GM21390 (cell line): ENCODE data around the gene HERPUD2.
A peak's percentile ranks its signal among the peaks of the same experiment; 100 is the strongest.

Source experiments
- ATAC-seq: cut with Tn5 transposase; IDR thresholded peaks from one replicate; pipeline ENCODE4 v1.9.1; 2021; ENCODE audit not compliant: unreplicated experiment

Gene HERPUD2, protein sequence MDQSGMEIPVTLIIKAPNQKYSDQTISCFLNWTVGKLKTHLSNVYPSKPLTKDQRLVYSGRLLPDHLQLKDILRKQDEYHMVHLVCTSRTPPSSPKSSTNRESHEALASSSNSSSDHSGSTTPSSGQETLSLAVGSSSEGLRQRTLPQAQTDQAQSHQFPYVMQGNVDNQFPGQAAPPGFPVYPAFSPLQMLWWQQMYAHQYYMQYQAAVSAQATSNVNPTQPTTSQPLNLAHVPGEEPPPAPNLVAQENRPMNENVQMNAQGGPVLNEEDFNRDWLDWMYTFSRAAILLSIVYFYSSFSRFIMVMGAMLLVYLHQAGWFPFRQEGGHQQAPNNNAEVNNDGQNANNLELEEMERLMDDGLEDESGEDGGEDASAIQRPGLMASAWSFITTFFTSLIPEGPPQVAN

GRCh38 chr7:35694784-35695472, at the start of gene HERPUD2:
Gene HERPUD2, minus strand, starts transcription at chr7:35695135. Its CDS starts 805 bp downstream, at chr7:35694330.
- ATAC-seq: peak; percentile 92

DNA sequence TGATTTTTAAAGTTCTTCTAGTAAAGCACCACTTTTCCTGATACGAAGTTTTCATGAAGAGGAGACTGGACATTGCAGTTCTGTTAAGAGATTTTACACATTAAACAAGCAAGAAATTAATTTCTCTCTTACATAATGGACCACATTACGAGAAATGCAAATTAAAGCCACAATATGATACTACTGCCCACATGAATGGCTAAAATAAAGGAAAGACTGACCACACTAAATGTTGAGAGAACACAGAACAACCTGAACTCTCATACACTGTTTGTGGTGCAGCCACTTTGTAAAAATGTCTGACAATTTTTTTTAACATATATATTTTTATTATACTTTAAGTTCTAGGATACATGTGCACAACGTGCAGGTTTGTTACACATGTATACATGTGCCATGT, 44.0 kb upstream of the HERPUD2 start:
- ATAC-seq: no peak

GRCh38 chr7:35736725-35737124, 41.8 kb upstream of the HERPUD2 start:
- no peak for ATAC-seq

DNA sequence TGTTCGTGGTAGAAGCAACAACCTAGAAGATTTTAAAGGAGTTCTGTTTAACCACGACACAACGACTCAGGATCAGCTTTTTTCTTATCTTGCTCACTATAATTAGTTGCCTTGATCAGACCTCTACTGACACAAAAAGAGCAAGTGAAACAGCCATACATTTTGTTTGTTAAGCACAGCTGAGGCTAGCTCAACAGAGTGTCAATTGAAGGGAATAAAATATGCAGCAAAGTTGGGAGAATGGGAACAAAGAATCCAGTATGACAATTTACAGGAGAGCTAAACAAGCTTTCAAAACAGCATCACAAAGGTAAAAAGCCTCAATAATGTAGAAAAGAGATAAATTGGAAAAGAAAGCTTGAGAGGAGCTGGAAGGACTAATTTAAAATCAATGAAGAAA, 40.5 kb upstream of the HERPUD2 start:
- no peak for ATAC-seq

GRCh38 chr7:35734001-35734483, 39.1 kb upstream of the HERPUD2 start:
- no peak for ATAC-seq

- ATAC-seq: no peak
Observed at GRCh38 chr7:35731349-35731748, 36.4 kb upstream of the HERPUD2 start.

DNA sequence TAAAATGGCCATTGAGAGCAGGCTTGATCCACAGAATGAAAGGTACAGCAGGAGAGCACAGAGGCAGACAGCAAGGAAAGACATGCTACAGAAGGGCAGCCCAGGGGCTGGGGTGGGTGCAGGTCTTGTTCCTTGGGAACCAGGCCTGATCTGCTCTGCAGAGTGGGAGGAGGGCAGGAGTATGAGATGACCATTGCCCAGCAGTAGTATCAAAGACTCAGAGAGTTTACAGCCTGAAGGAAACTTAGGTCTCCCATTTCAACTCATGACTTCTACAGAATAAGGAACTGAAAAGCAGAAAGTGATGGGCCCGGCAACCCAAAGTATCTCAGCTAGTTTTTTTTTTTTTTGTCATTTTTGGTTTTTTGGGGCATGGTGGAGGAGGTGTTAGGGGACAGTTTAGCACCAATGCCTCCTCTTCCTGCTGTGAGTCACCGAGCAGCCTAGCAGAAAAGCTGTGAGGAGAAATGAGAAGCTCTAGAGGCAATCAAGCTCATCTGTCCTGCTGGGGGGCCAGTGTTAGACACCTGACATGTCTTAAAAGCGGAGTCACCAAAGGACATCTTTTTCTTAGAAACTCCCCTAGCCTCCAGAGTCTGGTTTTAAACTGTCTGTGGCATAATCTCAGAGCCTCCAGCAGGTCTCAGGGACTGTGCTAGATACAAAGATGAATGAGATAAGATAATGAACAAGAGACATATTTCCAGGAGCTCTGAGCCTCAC, 34.3 kb upstream of the HERPUD2 start:
- peak; percentile 53 for ATAC-seq

- no peak for ATAC-seq
Observed at GRCh38 chr7:35728412-35729060, 33.6 kb upstream of the HERPUD2 start.

DNA sequence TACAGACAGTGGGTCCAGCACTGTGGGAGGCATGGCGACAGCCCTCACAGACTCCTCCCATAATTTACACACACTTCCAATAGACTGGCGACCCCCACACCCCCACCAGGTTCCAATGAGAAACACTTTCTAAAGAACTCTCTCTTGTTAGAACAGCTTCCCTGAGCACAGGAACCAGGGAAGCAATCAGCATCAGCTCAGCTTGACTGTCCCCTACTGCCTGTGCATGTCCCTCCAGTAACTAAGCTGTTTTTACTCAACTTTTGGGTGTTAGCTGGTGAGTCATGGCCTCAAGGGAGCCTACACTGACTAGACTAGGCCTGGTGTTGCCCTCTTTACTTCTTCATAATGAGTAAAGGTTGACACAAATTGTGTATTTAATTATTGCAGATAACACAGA, 32.6 kb upstream of the HERPUD2 start:
- ATAC-seq: peak; percentile 7

- ATAC-seq: no peak
Observed at GRCh38 chr7:35726654-35727053, 31.7 kb upstream of the HERPUD2 start.

DNA sequence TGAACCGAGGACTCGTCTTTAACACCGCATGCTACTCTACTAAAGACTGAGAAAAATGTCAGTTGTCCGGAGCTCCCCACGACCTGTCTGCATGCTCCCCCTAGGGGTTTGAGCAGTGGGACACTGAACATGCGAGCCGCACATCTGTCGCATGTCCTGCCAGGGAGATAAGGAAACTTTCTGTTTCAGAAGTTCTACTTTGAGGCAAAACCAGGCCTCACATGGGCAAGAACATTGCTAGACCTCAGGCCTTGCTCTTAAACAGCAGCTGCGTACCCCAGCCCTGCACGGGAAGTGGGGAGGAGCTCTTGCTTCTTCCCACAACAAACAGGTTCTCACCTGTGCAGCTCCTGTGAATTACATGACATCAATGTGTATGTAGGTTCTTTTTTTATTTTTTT, 30.3 kb upstream of the HERPUD2 start:
- peak; percentile 41 for ATAC-seq

DNA sequence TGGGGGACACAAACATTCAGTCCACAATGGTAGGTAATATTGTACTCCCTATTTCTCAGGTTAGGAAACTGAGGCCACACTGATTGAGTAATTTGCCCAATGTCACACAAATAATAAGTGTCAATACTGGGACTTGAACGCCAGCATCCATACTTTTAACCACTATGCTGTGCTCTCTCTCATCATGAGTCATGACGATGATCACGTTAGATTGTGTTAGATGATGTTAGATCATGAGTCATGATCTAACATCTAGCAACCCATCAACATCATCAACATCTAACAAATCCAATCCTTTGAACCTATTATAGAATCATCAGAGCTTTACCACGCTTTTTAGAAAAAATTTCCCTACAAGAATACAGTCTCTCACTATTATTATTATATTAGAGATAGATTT, 28.1 kb upstream of the HERPUD2 start:
- no peak for ATAC-seq

- ATAC-seq: no peak
Observed at GRCh38 chr7:35722054-35722849, 27.3 kb upstream of the HERPUD2 start.

GRCh38 chr7:35721288-35721687, 26.4 kb upstream of the HERPUD2 start:
- no peak for ATAC-seq

GRCh38 chr7:35720849-35721248, 25.9 kb upstream of the HERPUD2 start:
- ATAC-seq: no peak

DNA sequence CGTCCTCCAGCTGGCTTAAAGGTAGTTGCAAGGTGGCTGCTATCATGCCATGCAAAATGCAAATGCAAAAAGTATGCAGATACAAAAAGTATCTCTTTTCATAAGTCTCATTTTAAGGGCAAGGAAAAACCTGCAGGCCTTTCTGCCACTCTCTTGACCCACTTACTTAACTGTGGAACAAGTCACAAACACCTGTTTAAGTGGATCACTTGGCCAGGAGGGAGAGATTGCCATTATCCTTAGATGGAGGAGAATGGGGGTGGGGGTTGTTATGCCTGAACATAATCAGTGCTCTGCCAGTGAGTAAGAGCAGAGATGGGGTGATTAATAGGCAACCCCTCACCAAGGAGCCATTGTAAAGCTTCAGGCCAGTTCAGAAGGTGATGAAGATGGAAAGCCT, 25.1 kb upstream of the HERPUD2 start:
- no peak for ATAC-seq

GRCh38 chr7:35718047-35718446, 23.1 kb upstream of the HERPUD2 start:
- ATAC-seq: no peak

DNA sequence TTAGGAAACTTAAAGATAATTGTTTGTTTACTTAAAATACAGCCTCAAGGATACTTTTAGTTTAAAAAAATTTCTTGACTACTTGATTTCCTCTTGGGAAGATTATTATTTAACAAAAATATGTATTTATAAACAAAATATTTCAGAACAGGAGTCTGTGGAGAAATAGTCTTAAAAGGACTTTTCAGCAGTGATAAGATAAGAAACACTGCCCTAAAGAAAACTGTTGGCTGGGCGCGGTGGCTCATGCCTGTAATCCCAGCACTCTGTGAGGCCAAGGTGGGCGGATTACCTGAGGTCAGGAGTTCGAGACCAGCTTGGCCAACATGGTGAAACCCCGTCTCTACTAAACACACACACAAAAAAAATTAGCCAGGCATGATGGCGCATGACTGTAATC, 22.6 kb upstream of the HERPUD2 start:
- ATAC-seq: no peak

DNA sequence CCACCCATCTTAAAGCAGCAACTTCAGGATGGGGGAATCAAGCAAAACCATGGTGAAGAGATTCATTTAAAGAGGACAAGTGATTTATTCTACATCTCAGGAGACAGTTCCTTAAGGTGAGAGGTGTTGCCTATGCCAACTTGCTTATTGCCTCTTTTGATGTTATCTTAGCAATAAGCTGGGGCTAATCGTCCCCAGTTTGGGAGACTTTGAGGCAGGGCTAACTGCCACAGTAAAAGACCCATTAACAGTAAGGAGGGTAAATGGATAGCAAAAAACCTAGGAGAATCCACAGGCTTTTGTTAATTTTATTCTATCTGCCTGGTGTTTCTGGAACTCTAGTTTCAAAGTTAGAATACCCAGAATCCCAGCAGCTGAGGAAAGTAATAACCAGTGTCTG, 22.1 kb upstream of the HERPUD2 start:
- no peak for ATAC-seq

DNA sequence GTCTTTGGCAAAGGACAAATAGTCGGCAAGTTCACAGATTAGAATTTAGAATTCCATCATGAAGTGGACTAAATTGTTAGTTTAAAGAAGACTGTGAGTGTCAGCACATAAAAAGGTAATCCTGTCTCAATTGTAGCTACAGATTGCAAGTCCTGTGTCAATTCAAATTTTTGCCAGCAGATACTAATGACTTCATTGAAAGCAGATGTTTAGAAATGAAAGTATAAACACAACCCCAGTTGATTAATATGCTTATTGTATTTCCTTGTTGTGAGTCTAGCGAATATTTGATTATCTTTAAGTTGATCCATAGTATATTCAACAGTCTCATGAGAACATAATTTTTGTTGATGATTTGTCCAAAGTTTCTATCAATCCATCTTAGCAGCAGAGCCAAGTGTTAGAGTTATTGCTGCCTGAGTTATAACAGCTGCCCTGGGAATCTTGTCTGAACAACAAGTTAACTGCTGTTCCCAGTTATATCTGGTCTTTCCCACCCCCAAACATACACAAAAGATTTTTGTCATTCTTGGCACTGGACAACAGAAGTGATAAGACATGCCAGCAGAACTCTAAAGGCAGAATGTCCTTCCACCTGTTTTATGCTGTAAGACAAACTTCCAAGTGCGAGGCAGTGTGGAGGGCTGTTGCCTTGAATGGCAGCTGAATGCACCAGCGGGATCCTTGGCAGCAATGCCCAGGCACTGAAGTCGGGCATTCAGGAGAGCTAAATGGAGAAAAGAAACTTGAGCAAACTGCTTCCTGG, 21.3 kb upstream of the HERPUD2 start:
- ATAC-seq: no peak
